Activated CD8-positive, alpha-beta memory T cell treated with anti-CD3 and anti-CD28 coated beads for 1 hour (primary cell): Measurements from ENCODE around the gene ATAD1.
"Not testable (repeated sequence)": the region's sequence is repeated elsewhere in the genome, so short reads cannot be mapped to it uniquely, and the experiment has no call there.

Source experiments
- DNase-seq, 2 donors: peaks; one replicate each; pipeline ENCODE4 v3.0.0-alpha.2; 2020; ENCODE audit warnings: low read depth in 1 of 2; ENCODE audit errors: extremely low read depth in 1 of 2

The ATAD1 gene

DNA sequence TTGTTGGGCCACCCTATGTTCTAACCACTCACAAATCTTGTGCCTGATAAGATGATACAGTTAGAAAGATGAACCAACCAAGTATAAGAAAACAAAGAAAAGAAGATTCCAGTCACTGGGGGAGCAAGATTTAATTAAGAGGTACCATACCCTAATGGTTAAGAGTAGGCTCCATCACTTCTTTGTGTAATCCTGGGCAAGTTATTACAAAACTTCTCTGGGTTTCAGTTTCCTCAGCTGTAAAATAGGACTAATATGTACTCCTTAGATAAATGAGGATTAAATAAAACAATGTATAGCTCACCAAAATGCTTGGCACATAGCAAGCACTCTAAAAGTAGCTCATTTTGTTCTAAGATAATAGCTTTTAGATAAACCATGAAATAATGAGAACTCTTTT, 58.5 kb downstream of the ATAD1 start:
- no peak for DNase-seq

DNA sequence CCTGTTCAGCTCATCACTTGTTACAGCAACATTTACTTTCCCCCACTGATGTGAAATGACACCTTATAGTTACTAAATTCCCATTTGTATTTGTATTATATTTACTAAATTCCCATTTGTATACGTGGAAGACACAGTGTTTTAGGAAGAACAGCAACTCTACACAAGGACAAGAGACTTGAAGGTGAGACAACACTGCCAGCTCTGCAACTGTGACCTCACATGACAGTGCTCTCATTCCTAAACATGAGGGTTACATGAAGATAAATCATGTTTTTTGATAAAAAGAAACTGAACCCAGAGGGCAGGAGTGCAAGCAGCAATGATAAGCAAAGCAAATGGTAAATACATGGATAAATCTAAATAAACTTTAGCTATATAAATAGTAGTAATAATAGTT, 60.3 kb downstream of the ATAD1 start:
- no peak for DNase-seq

DNA sequence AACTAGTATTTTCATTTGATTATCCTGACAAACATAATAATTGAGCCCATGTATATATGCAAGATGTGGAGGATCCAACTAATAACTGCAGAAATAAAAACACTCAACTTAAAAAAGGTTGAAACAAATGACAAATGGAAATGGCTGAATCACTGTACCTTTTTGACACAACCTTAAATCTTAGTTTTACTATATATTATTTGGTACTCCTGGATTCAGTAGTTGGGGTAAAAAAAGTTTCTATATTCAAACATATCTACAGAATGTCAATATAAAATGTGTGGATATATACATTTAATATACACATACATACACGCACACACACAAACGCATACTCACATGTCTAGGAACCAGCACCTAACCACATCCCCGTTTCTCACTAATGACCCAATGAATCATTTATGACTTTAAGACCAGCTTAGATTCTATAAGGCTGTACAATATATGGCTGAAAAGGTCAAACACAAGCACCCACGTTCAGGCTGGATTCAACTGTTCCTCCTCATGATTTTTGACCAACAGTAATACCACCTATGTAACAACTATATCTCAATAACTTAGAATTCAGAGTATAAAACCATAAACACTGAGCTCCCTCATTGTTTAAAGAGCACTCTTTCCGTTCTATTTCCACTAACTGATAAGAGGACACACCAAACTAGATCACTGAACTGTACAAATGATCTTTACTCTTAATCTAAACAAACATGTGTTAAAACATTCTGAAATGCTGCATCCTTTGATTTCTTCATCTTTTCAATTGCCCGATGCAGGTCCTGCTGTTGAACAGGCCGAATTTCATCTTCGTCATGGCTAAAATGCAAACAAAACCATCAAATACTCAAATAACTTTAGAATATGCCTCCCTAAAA, 63.8 kb downstream of the ATAD1 start:
- no peak for DNase-seq

DNA sequence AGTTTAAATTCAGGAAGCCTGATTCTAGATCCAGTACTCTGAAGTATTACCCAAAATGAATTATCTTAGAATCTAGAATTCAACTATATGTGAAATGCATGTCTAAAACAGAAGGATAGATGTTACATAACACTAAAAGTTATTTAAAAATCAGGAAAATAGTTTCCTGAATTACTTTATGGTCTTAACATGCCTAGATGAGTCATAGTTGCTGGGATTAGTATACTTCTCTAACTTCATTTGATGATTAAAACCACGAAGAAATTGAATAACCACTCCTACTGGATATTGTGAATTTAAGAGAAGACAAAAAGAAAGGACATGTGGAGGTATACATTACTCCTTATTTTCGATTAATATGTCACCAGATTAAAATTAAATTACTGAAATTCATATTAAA, 65.5 kb downstream of the ATAD1 start:
- no peak for DNase-seq

DNA sequence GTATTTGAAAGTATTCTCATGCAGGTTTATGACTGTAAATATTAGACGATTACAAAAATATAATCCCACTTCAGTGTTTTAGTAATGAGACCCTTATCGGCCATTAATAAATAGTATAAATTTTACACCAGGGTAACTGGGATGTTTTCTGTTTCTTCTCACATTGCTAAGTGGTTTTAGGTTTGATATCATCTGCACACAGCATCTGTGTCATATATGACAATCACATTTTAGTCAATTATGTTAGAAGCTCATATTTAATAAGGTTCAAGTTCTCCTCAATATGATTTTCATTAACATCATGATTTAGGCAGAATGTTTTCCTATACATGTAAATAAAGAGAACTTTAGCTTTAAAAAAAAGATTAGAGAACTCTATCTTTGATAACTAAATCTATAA, 66.8 kb downstream of the ATAD1 start:
- no peak for DNase-seq

DNA sequence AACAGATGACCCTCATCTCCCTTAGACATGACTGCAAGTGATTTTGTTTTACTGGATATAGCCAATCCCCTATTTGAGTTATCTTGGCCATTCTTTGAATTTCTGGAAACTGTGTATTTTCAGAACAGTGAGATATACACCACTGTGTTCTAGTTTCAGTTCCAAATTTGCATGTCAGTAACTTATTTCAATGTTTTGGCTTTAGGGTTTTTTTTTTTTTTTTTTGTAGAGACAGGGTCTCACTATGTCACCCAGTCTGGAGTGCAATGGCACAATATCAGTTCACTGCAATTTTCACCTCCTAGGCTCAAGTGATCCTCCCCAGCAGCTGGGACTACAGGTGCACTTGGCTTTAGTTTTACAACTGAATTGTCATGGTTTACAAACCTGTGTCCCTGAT, 67.2 kb downstream of the ATAD1 start:
- DNase-seq, result no peak

DNA sequence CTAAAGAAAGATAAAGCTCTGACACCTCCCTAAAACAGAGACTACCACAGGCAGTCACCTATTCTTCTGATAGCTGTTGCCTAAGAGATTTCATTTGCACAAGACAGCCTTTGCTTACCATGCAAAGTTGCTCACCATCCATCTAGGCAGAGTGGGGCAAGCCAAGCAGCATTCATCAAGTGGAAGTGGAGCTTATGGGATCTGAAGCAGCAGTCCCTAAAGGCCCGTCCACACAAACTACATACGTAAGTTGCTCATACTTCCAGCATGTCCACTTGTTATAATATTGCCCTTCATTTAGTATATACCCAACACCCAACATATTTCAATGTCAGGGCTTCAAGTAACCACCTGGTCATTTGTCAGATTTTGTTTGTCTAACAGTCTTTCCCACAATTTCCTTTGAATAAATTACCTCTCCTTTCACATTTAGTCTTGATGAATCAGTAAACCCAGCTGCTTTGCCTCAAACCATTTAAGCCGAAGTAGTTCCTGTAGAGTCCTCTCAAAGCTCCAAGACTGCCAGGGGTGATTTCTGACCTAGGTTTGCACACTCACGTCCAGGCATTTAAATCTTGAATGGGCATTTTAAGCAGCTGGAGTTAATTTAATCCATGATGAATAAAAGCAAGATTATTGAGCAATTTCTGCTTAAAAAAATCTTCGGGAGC, 67.9 kb downstream of the ATAD1 start:
- DNase-seq, result no peak

DNA sequence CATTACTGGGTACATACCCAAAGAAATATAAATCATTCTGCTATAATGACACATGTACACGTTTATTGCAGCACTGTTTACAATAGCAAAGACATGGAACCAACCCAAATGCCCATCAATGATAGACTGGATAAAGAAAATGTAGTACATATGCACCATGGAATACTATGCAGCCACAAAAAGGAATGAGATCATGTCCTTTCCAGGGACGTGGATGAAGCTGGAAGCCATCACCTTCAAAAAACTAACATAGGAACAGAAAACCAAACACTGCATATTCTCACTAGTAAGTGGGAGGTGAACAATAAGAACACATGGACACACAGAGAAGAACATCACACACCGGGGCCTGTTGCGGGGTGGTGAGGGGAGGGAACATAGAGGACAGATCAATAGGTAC, 69.8 kb downstream of the ATAD1 start:
- DNase-seq, result not testable (repeated sequence)

DNA sequence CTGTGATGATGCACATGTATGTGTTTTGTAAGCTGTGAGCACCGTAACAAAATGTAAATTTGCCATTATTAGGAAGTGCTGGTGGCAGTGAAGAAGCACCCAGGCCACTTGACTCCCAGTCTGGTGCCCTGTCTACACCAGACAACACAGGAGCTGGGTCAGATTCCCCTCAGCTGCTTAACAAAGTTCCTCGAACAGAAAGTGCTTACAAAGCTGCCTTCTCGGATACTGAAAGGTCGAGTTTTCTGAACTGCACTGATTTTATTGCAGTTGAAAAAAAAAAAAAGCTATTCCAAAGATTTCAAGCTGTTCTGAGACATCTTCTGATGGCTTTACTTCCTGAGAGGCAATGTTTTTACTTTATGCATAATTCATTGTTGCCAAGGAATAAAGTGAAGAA, 71.1 kb downstream of the ATAD1 start:
- DNase-seq, result no peak

DNA sequence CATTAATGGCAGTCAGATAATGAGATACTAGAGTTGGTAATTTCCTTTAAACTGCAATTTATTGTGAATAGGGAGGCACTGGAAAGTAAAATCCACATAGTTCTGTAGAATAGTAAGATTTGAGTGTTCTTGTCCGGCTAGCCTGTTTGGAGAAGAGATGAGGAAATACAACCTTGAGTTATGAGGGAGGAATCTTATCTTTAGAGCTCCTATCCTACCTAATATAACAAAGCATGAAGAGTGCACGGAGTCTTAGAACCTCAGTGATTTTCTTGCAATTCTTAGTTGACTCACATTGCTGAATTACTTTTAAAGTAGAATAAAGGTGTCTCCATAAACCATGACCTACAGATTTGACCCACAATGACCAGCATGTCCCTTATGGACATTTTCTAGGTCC, 73.4 kb downstream of the ATAD1 start:
- DNase-seq, result no peak

DNA sequence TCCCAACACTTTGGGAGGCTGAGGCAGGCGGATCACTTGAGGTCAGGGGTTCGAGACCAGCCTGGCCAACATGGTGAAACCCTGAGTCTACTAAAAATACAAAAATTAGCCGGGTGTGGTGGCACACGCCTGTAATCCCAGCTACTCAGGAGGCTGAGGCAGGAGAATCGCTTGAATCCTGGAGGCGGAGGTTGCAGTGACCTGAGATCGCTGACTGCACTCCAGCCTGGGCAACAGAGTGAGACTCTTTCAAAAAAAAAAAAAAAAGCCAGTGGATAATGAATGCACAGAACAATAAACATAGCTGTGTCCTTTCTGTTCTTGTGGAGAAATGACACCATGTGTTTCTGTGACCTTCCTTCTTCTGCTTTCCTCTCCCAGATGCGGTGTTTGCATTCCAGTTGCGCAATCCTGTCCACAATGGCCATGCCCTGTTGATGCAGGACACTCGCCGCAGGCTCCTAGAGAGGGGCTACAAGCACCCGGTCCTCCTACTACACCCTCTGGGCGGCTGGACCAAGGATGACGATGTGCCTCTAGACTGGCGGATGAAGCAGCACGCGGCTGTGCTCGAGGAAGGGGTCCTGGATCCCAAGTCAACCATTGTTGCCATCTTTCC, 74.9 kb downstream of the ATAD1 start:
- not testable (repeated sequence) for DNase-seq

DNA sequence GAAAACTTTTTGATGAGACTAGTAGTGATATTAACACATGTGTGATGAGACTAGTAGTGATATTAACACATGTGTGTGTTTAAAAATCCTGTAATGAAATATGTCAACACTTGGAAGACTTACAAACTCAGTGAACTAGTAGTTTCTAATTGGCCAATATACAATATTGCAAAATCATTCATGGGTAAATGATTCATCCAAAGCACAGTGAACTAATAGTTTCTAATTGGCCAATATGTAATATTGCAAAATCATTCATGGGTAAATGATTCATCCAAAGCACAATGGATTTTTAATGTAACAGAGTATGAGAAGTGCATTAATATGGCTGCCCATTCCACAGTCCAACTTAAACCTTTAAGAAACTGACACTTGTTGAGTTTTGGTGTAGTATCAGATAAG, 77.8 kb downstream of the ATAD1 start:
- DNase-seq, result no peak

DNA sequence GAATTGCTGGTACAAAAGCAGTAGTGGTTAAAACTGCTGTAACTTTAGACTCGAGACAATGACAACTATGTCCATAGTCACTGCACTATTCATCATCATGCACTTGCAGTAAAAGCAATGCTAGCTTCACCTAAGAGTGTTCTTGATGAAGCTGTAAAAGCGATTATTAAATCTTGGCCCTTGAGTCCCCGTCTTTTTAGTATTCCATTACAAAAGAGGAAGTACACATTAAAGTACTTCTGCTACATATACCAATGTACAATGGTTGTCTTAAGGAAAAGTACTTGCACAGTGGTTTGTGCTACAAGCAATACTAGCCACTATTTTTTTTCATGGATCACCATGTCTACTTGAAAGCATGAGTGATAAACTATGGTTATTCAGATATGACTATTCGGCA, 78.3 kb downstream of the ATAD1 start:
- DNase-seq, result no peak

DNA sequence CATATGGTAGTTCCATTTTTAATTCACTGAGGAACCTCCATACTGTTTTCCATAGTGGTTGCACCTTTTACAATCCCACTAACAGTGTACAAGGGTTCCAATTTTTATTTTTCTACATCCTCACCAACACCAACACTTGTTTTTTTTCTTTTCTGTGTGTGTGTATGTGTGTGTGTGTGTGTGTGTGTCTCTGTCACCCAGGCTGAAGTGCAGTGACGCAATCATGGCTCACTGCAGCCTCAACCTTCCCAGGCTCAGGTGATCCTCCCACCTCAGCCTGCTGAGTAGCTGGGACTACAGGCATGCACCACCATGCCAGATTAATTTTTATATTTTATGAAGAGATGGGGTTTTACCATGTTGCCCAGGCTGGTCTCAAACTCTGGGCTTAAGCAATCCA, 79.8 kb downstream of the ATAD1 start:
- DNase-seq, result not testable (repeated sequence)

DNA sequence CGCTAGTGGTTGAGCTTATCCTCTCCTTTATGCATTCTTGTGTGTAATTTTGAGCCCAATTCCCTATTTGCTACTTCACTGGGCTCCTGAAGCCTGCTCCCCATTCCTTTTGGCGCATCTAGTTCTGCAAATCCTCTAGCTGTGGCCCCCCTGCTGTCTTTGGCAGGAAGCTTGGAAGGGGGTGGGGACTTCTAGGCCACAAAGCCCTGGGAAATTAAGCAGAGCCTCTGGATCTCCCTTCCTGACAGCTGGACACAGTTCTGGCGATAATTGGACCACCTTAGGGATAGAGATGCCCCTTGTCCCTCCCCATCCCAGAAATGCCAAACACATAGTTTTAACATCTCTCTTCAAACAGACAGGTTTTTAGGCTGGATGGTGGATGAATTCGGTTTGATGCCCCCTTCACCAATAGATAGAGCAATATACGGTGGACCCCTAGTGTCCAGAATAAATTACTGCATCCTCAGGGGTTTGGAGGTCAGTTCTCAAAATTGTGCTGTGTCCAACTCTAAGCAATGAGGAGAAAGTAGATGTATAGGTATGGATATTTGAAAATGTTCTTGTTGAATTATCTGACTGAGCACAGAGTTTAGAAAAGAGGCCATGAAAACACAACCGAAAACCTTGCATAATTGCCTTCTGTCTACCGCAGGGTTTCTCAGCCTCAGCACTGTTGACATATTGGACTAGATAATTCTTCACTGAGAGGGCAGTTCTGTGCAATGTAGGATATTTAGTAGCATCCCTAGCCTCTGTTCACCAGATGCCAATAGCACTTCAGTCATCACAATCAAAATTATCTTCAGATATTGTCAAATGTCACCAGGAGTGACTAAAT, 82.8 kb downstream of the ATAD1 start:
- no peak for DNase-seq

DNA sequence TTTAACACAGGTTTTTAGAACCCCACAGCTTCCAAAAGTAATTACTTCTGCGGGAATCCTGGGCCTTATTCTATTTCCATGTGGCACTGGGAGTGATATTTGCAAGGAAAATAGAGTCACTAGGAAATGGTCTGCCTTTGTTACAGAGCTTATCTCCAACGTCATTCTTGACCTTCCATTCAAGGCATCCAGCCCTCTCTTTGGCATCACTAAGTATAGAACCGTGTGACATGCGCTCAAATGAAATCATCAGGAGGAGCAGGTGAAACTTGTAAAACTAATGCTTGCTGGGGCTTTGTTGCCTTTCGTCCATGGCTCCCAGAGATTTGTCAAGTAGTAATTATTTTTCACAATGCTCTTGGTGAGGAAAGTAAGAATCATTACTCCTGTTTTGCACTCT, 84.9 kb downstream of the ATAD1 start:
- DNase-seq, result no peak

DNA sequence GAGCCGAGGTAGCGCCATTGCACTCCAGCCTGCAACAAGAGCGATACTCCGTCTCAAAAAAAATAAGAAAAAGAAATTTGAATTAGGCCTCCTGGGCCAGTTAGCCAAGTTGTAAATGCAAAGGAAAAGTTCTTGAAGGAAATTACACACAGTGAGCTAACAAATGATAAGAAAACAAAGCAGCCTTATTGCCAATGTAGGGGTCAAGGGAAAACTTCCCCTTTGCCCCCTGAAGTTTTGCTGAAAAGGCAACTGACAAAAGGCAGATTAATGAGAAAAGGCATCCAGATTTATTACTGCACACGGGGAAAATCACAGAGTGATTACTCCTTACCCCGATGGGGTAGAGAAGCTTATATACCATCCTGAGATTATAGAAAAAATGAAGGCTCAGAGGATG, 88.1 kb downstream of the ATAD1 start:
- DNase-seq, result no peak

DNA sequence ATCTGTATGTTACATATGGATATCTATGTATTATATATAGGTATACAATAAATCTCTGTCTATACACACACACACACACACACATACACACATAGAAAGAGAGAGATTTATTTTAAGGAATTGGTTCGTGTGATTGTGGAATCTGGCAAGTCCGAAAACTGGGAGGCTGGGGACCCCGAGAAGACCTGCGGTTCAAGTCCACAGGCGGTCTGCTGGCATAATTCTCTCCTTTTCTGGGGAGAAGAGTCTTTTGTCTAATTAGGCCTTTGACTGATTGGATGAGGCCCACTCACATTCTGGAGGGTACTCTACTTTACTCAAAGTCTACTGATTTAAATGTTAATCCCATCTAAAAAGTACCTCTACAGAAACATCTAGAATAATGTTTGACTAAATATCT, 93.2 kb downstream of the ATAD1 start:
- DNase-seq, result no peak

DNA sequence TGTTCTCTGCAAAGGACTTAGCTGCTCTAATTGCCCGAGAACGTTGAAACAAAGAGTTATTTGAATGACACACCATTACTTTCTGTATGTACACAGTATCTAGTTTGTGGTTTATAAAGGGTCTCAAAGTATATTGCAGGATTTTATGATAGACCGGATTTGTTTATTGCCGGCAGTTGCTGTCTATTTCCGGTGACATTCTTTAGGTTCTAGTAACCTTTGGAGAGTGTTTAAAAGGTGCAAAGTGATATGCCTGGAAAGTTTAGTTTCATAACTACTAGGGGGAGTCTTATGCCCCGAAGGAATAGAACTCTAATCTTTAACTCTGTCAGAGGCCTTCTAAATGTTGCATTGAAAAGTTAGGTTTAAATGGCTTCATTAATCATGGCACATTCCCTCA, 94.5 kb downstream of the ATAD1 start:
- no peak for DNase-seq

DNA sequence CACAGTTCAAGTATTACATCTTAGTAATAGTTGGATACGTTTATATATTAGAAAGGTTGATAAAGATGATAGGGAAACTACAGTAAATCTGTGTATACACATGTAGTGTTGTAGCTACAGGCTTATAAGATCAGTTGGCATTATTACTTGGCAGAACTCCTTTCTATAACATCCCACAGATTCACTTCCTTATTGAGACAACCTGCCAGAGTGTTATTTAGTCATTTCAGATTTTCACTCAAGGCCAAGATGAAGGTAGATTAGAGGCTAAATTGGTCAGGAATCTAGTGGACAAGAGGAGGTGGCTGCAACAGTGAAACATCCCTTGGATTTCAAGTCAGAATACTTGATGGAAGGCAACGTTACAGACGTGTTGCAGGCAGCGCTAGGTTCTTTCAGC, 95.3 kb downstream of the ATAD1 start:
- DNase-seq, result no peak

DNA sequence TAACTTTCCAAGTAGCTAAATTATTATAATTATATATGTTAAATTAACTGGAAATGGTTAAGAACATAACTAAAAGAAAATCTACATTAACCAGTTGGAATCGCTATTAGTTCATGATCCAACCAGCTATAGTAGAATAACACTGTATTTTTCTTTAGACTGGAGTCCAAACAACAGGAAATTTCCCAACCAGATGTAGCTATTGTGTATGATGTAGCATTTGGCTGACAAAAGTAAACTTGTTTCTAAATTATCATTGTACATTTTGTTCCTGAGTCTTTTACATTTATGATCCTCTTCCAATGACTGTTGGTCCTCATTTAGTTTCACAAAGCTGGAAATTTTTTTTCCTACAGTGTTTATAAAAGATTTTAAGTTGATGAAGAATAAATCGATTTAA, 96.2 kb downstream of the ATAD1 start:
- no peak for DNase-seq
